GM13976 (cell line): ENCODE results near the gene TNS1.
"Not testable (repeated sequence)": the region's sequence is repeated elsewhere in the genome, so short reads cannot be mapped to it uniquely, and the experiment has no call there.

ENCODE experiments used
- DNase-seq: peaks from one replicate; pipeline ENCODE4 v3.0.0; 2012; ENCODE audit warnings: low spot score
- CTCF ChIP-seq: IDR thresholded peaks from 2 replicates; pipeline ENCODE4 v1.5.1; 2012; ENCODE audit warnings: borderline replicate concordance, mild to moderate bottlenecking; ENCODE audit not compliant: insufficient read depth; ENCODE audit errors: extremely low read depth, missing control alignments, control extremely low read depth
- in situ Hi-C: fragments of 300-500 bp; cut with MboI; formaldehyde crosslinking; loops from one replicate; pipeline ENCODE4 v1.12.0; 2022; ENCODE audit warnings: low sequenced_read_pairs, mixed read lengths, inconsistent platforms; ENCODE audit not compliant: unreplicated experiment

Gene TNS1

GRCh38 chr2:218041302-218042168 lies 38.7 kb upstream of the TNS1 start:
- no peak for TF ChIP-seq CTCF
- in situ Hi-C loops, result no loop called here
- DNase-seq, result no peak

DNA sequence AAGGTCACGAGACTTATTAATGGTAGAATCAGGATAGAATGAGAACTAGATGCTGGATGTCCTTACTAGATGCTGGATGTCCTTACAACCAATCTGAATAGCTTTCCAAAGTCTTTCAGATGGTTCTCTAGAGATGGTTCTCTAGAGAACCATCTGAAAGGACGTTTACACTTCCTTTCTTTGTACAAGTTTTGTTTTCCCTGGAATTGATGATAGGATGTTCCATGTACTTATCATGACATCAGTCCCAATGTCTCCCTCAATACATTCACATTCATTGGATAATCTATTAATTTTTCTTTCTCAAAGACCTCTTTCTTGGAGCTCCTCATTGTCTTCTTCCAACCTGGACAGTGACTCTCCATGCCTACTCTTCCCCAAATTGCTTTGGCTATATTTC lies 38.1 kb upstream of the TNS1 start:
- no peak for TF ChIP-seq CTCF
- in situ Hi-C loops, result no loop called here
- DNase-seq, result no peak

DNA sequence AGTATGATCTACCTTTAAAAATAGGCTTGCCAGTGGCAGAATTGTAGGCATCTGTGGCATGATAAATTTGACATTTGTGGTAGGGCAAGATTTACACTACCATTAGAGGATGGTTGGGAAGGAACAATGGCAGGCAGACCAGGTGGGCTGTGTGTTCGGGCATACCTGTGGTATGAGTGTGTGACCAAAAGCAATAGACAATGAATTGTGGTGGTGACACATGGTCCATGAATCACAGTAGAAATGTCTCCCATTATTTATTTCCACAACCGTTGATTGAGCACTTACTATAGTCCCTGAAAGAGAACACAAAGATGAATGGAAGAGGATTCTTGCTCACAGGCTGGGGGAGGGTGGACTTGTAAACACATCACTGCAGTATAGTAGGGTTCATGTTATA lies 36.4 kb upstream of the TNS1 start:
- no peak for TF ChIP-seq CTCF
- in situ Hi-C loops, result no loop called here
- DNase-seq, result no peak

GRCh38 chr2:218036371-218036770 lies 33.6 kb upstream of the TNS1 start:
- in situ Hi-C loops, result no loop called here

DNA sequence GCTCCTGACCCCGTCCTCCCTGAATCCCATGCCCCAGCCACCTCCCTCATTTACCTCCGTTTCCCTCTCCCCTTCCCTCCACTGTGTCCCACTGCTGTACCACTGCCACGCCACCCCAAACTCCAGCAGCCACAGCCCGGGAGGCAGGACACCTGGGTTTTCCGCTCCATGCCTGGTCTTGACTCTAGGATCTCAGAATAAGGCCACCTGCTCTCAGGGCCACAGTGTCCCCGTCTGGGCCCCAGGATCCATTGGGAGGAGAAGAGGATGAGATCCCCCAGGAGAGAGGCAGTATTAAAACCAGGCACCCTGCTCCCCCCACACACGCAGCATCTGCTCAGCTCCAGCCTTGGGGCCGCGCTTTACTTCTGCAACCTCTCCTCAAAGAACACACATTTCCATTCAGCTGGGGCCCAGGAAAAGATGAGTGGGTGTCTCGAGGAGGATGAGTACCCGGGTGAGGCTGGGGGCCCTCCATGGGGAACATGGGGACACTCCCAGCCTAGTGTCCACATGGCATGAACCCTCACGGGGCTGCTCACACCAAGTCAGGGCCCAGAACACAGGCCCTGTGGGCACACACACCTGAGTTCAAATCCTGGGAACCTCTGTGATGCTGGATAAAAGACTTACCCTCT lies 32.8 kb upstream of the TNS1 start:
- DNase-seq, result no peak
- in situ Hi-C loops, result no loop called here
- no peak for TF ChIP-seq CTCF

More at GRCh38 chr2:218036371-218036770, 33.6 kb upstream of the TNS1 start:
- TF ChIP-seq CTCF, result no peak
- no peak for DNase-seq

GRCh38 chr2:218034497-218035213 lies 31.9 kb upstream of the TNS1 start:
- in situ Hi-C loops, result not testable (repeated sequence)
- peak; percentile 70 for TF ChIP-seq CTCF
- peak; percentile 84 for DNase-seq
